Muscle layer of duodenum (tissue), 2 donors: ENCODE results near the gene CXCL3.
"Not testable (repeated sequence)": the region's sequence is repeated elsewhere in the genome, so short reads cannot be mapped to it uniquely, and the experiment has no call there.

Source experiments
- H3K27ac ChIP-seq: one replicate; pipeline ENCODE4 v1.7.0; 2013; ENCODE audit warnings: mild to moderate bottlenecking, low read length
- H3K27me3 ChIP-seq: one replicate; pipeline ENCODE4 v1.7.0; 2013; ENCODE audit warnings: low read depth, mild to moderate bottlenecking, control low read depth, low read length
- H3K36me3 ChIP-seq, 2 donors: one replicate each; pipeline ENCODE4 v1.7.0; 2013; ENCODE audit warnings: low read length in 2 of 2, control low read depth in 1 of 2, mild to moderate bottlenecking in 1 of 2; ENCODE audit not compliant: insufficient read depth in 2 of 2, control insufficient read depth in 1 of 2
- H3K4me1 ChIP-seq, 2 donors: one replicate each; pipeline ENCODE4 v1.7.0; 2013; ENCODE audit warnings: low read length in 2 of 2, mild to moderate bottlenecking in 2 of 2, control low read depth in 1 of 2, moderate library complexity in 1 of 2; ENCODE audit not compliant: insufficient read depth in 2 of 2, control insufficient read depth in 1 of 2
- H3K4me3 ChIP-seq, 2 donors: one replicate each; pipeline ENCODE4 v1.7.0; 2013; ENCODE audit warnings: low read length in 2 of 2, low read depth in 1 of 2, mild to moderate bottlenecking in 1 of 2
- H3K9me3 ChIP-seq, 2 donors: one replicate each; pipeline ENCODE4 v1.7.0; 2013; ENCODE audit warnings: low read length in 2 of 2, control low read depth in 1 of 2, mild to moderate bottlenecking in 1 of 2; ENCODE audit not compliant: control insufficient read depth in 1 of 2
- donor health status: healthy.

Gene CXCL3

GRCh38 chr4:74038425-74039314 lies at the start of gene CXCL3:
TSS of gene CXCL3 (minus strand) at chr4:74038689. CDS start at chr4:74038611, 78 bp downstream.
- Histone ChIP-seq H3K36me3 (no peaks in the 10 kb centered on the region), H3K27me3 (no peaks in the 10 kb centered on the region), H3K27ac (peak within 1 kb of the TSS; percentile 73), H3K9me3 (no peaks in the 10 kb centered on the region), H3K4me3 (peak within 1 kb of the TSS; percentile 71 to 87), H3K4me1 (peaks cover 0 to 8% of the 10 kb centered on the region in 2 donors)

- Histone ChIP-seq H3K4me3 (no peak overlapping the region), H3K36me3 (no peaks in the 10 kb centered on the region), H3K27ac (no peak overlapping the region), H3K4me1 (no peaks in the 10 kb centered on the region), H3K27me3 (no peaks in the 10 kb centered on the region), H3K9me3 (no peaks in the 10 kb centered on the region)
These were observed 49.0 kb upstream of the CXCL3 start for GRCh38 chr4:74087481-74087880.

GRCh38 chr4:74085669-74086068 lies 47.2 kb upstream of the CXCL3 start:
- H3K9me3 ChIP-seq: no peaks in the 10 kb centered on the region
- no peak overlapping the region for H3K27ac ChIP-seq
- H3K27me3 ChIP-seq: no peaks in the 10 kb centered on the region
- H3K36me3 ChIP-seq: no peaks in the 10 kb centered on the region
- no peak overlapping the region for H3K4me3 ChIP-seq
- no peaks in the 10 kb centered on the region for H3K4me1 ChIP-seq

- H3K27ac ChIP-seq: no peak overlapping the region
- H3K27me3 ChIP-seq: no peaks in the 10 kb centered on the region
- H3K4me1 ChIP-seq: no peaks in the 10 kb centered on the region
- no peaks in the 10 kb centered on the region for H3K9me3 ChIP-seq
- H3K4me3 ChIP-seq: no peak overlapping the region
- H3K36me3 ChIP-seq: no peaks in the 10 kb centered on the region
These were observed 46.5 kb upstream of the CXCL3 start for GRCh38 chr4:74084984-74085383.

- H3K27ac ChIP-seq: no peak overlapping the region
- no peaks in the 10 kb centered on the region for H3K27me3 ChIP-seq
- H3K36me3 ChIP-seq: no peaks in the 10 kb centered on the region
- H3K4me1 ChIP-seq: no peaks in the 10 kb centered on the region
- no peaks in the 10 kb centered on the region for H3K9me3 ChIP-seq
- no peak overlapping the region for H3K4me3 ChIP-seq
These were observed 45.1 kb upstream of the CXCL3 start for GRCh38 chr4:74083546-74083945.

DNA sequence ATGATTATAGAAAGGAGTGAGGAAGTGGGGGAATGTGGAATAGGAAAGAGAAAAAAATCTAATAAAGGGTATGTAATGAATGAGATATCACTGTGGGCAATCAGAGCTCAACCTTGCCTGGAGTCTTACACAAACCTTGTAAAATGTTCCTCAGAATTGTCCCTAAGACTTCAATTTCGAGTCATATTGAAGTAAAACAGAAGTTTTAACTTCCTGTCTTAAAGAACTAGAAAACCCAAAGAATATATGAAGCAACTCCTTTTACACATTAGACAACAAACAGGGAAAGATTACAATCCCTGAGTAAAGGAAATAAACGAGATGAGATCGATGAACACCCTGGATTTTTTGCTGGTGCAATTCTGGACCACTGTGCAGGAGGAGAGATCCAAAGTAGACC lies 42.5 kb upstream of the CXCL3 start:
- Histone ChIP-seq H3K4me3 (no peak overlapping the region), H3K4me1 (no peaks in the 10 kb centered on the region), H3K27ac (no peak overlapping the region), H3K36me3 (no peaks in the 10 kb centered on the region), H3K9me3 (no peaks in the 10 kb centered on the region), H3K27me3 (no peaks in the 10 kb centered on the region)

DNA sequence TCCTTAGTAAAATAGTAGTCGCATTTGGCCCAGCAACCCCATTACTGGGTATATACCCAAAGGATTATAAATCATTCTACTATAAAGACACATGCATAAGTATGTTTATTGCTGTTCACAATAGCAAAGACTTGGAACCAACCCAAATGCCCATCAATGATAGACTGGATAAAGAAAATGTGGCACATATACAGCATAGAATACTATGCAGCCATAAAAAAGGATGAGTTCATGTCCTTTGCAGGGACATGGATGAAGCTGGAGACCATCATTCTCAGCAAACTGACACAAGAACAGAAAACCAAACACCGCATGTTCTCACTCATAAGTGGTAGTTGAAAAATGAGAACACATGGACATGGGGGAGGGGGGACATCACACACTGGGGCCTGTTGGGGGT lies 41.9 kb upstream of the CXCL3 start:
- not testable (repeated sequence) for H3K27ac ChIP-seq, H3K4me1 ChIP-seq, H3K36me3 ChIP-seq, H3K4me3 ChIP-seq, H3K27me3 ChIP-seq, H3K9me3 ChIP-seq

- H3K9me3 ChIP-seq, H3K4me3 ChIP-seq, H3K27me3 ChIP-seq, H3K4me1 ChIP-seq, H3K36me3 ChIP-seq, H3K27ac ChIP-seq: not testable (repeated sequence)
These were observed 40.5 kb upstream of the CXCL3 start for GRCh38 chr4:74079024-74079423.

- H3K4me3 ChIP-seq: no peak overlapping the region
- no peaks in the 10 kb centered on the region for H3K36me3 ChIP-seq
- H3K27ac ChIP-seq: no peak overlapping the region
- H3K27me3 ChIP-seq: no peaks in the 10 kb centered on the region
- no peaks in the 10 kb centered on the region for H3K9me3 ChIP-seq
- no peaks in the 10 kb centered on the region for H3K4me1 ChIP-seq
These were observed 34.9 kb upstream of the CXCL3 start for GRCh38 chr4:74073358-74073757.

- Histone ChIP-seq H3K4me1 (no peaks in the 10 kb centered on the region), H3K4me3 (no peak overlapping the region), H3K9me3 (no peaks in the 10 kb centered on the region), H3K36me3 (no peaks in the 10 kb centered on the region), H3K27me3 (no peaks in the 10 kb centered on the region), H3K27ac (no peak overlapping the region)
These were observed 34.2 kb upstream of the CXCL3 start for GRCh38 chr4:74072739-74073138.

DNA sequence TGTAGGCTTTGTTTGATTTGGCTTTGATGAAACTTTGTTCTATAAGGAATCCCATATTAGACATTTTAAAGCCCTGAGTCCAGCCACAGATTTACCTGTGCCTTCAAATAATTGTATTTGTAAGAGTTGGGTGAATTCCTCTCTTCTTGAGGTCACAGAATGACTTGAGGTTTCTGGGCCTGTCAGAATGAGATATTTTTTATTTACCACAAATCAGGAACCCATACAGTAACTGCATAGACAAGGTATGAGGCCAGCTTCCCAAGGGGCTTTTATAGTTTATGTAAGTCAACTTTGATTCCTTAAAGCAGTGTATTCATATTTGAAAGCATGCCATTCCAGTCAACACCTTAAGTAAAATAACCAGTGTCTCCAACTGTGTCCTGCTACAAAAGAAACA lies 29.1 kb upstream of the CXCL3 start:
- no peak overlapping the region for H3K27ac ChIP-seq
- no peak overlapping the region for H3K4me3 ChIP-seq
- no peaks in the 10 kb centered on the region for H3K36me3 ChIP-seq
- H3K27me3 ChIP-seq: peaks cover 4% of the 10 kb centered on the region
- H3K4me1 ChIP-seq: no peaks in the 10 kb centered on the region
- no peaks in the 10 kb centered on the region for H3K9me3 ChIP-seq

- Histone ChIP-seq H3K4me3 (no peak overlapping the region), H3K27ac (no peak overlapping the region), H3K4me1 (no peaks in the 10 kb centered on the region), H3K9me3 (no peaks in the 10 kb centered on the region), H3K27me3 (peaks cover 4% of the 10 kb centered on the region), H3K36me3 (no peaks in the 10 kb centered on the region)
These were observed 27.7 kb upstream of the CXCL3 start for GRCh38 chr4:74066232-74066631.
